HEK293 (cell line): ENCODE measurements around the gene SLC22A17.

Experiments
- CTCF ChIA-PET: fragments of 350-600 bp; formaldehyde crosslinking; extraction: SDS; loops from one replicate; lab custom pipeline; 2021; ENCODE audit warnings: antibody characterized with exemption; lab: Yijun Ruan, JAX
- POLR2A ChIA-PET: fragments of 300-600 bp; formaldehyde crosslinking; extraction: SDS; loops from one replicate; lab custom pipeline; 2020; ENCODE audit warnings: antibody characterized with exemption, inconsistent platforms; lab: Yijun Ruan, JAX
- H3K27ac ChIP-seq: fragments of 200-500 bp; sonication (Bioruptor generic); 2 replicates; pipeline ENCODE4 v1.5.1; 2014; ENCODE audit warnings: low read depth, low read length, control low read depth, inconsistent platforms; ENCODE audit errors: extremely low read depth
- H3K36me3 ChIP-seq, 2 experiments: fragments of 200-500 bp in 1 of 2; sonication (Bioruptor generic) in 1 of 2; 1 replicate in 1 of 2; 2 replicates in 1 of 2; pipeline ENCODE4 v1.5.1; 2014 to 2017; ENCODE audit warnings: inconsistent platforms in 2 of 2, low read length in 2 of 2; ENCODE audit not compliant: control insufficient read depth in 2 of 2, insufficient read depth in 1 of 2
- H3K4me1 ChIP-seq: fragments of 200-500 bp; sonication (Bioruptor generic); 2 replicates; pipeline ENCODE4 v1.5.1; 2014; ENCODE audit warnings: mild to moderate bottlenecking, low read length, inconsistent platforms; ENCODE audit not compliant: control insufficient read depth, insufficient read depth
- H3K4me3 ChIP-seq: 2 replicates; pipeline ENCODE4 v1.5.1; 2011; ENCODE audit warnings: low read depth, mild to moderate bottlenecking, control low read depth, low read length, moderate library complexity
- H3K9me3 ChIP-seq: fragments of 200-500 bp; sonication (Bioruptor generic); 2 replicates; pipeline ENCODE4 v1.5.1; 2014; ENCODE audit warnings: low read depth, low read length, inconsistent platforms; ENCODE audit not compliant: control insufficient read depth, insufficient read depth
- BCL11B ChIP-seq: fragments of 450-650 bp; formaldehyde crosslinking; IDR thresholded peaks from 2 replicates; pipeline ENCODE4 v1.5.1; 2016; ENCODE audit warnings: low read depth, missing biosample characterization, missing genetic modification characterization
- GLI4 ChIP-seq: fragments of 450-650 bp; formaldehyde crosslinking; IDR thresholded peaks from 2 replicates; pipeline ENCODE4 v1.5.1; 2016; ENCODE audit warnings: missing biosample characterization, missing genetic modification characterization
- GLIS2 ChIP-seq: fragments of 450-650 bp; formaldehyde crosslinking; IDR thresholded peaks from 2 replicates; pipeline ENCODE4 v1.5.1; 2016; ENCODE audit warnings: missing biosample characterization, missing genetic modification characterization
- OSR2 ChIP-seq: fragments of 450-650 bp; formaldehyde crosslinking; IDR thresholded peaks from 2 replicates; pipeline ENCODE4 v1.5.1; 2016; ENCODE audit warnings: missing biosample characterization, missing genetic modification characterization
- REPIN1 ChIP-seq: fragments of 450-650 bp; formaldehyde crosslinking; IDR thresholded peaks from 2 replicates; pipeline ENCODE4 v1.5.1; 2017; ENCODE audit warnings: missing biosample characterization, missing genetic modification characterization, low read depth
- ZBTB17 ChIP-seq: fragments of 450-650 bp; formaldehyde crosslinking; IDR thresholded peaks from 2 replicates; pipeline ENCODE4 v1.5.1; 2016; ENCODE audit warnings: missing biosample characterization, missing genetic modification characterization
- ZIC2 ChIP-seq: fragments of 450-650 bp; formaldehyde crosslinking; IDR thresholded peaks from 2 replicates; pipeline ENCODE4 v1.5.1; 2016; ENCODE audit warnings: missing biosample characterization, missing genetic modification characterization
- ZNF132 ChIP-seq: fragments of 450-650 bp; formaldehyde crosslinking; IDR thresholded peaks from 2 replicates; pipeline ENCODE4 v1.5.1; 2017; ENCODE audit warnings: missing biosample characterization, missing genetic modification characterization, borderline replicate concordance
- ZNF146 ChIP-seq: fragments of 450-650 bp; formaldehyde crosslinking; IDR thresholded peaks from 2 replicates; pipeline ENCODE4 v1.5.1; 2016; ENCODE audit warnings: missing biosample characterization, missing genetic modification characterization
- ZNF202 ChIP-seq: fragments of 450-650 bp; formaldehyde crosslinking; IDR thresholded peaks from 2 replicates; pipeline ENCODE4 v1.5.1; 2016; ENCODE audit warnings: missing biosample characterization, missing genetic modification characterization, borderline replicate concordance
- ZNF221 ChIP-seq: fragments of 450-650 bp; formaldehyde crosslinking; IDR thresholded peaks from 2 replicates; pipeline ENCODE4 v1.5.1; 2017; ENCODE audit warnings: missing biosample characterization, missing genetic modification characterization, borderline replicate concordance
- ZNF239 ChIP-seq: fragments of 450-650 bp; formaldehyde crosslinking; IDR thresholded peaks from 2 replicates; pipeline ENCODE4 v1.5.1; 2016; ENCODE audit warnings: missing biosample characterization, missing genetic modification characterization
- ZNF266 ChIP-seq: fragments of 450-650 bp; formaldehyde crosslinking; IDR thresholded peaks from 2 replicates; pipeline ENCODE4 v1.5.1; 2016; ENCODE audit warnings: missing biosample characterization, missing genetic modification characterization, low read depth
- ZNF274 ChIP-seq, 2 experiments: fragments of 200-500 bp in 1 of 2; fragments of 450-650 bp in 1 of 2; sonication (Bioruptor generic) in 1 of 2; formaldehyde crosslinking in 1 of 2; IDR thresholded peaks; 2 replicates each; pipeline versions ENCODE4 v1.5.1 to v1.6.1; 2014 to 2016; ENCODE audit warnings: borderline replicate concordance in 1 of 2, inconsistent platforms in 1 of 2, low read length in 1 of 2, missing biosample characterization in 1 of 2, missing genetic modification characterization in 1 of 2
- ZNF302 ChIP-seq: fragments of 450-650 bp; formaldehyde crosslinking; IDR thresholded peaks from 2 replicates; pipeline ENCODE4 v1.5.1; 2016; ENCODE audit warnings: missing biosample characterization, missing genetic modification characterization, low read depth
- ZNF324 ChIP-seq: fragments of 450-650 bp; formaldehyde crosslinking; IDR thresholded peaks from 2 replicates; pipeline ENCODE4 v1.5.1; 2016; ENCODE audit warnings: missing biosample characterization, missing genetic modification characterization
- ZNF341 ChIP-seq: fragments of 450-650 bp; formaldehyde crosslinking; IDR thresholded peaks from 2 replicates; pipeline ENCODE4; 2016; ENCODE audit warnings: low read depth, missing biosample characterization, missing genetic modification characterization
- ZNF433 ChIP-seq: fragments of 450-650 bp; formaldehyde crosslinking; IDR thresholded peaks from 2 replicates; pipeline ENCODE4 v1.5.1; 2016; ENCODE audit warnings: missing biosample characterization, missing genetic modification characterization, low read depth
- ZNF544 ChIP-seq: fragments of 450-650 bp; formaldehyde crosslinking; IDR thresholded peaks from 2 replicates; pipeline ENCODE4 v1.5.0; 2017; ENCODE audit warnings: missing biosample characterization, missing genetic modification characterization
- ZNF548 ChIP-seq: fragments of 450-650 bp; formaldehyde crosslinking; IDR thresholded peaks from 2 replicates; pipeline ENCODE4 v1.5.1; 2016; ENCODE audit warnings: missing biosample characterization, missing genetic modification characterization
- ZNF621 ChIP-seq: fragments of 450-650 bp; formaldehyde crosslinking; IDR thresholded peaks from 2 replicates; pipeline ENCODE4 v1.5.1; 2017; ENCODE audit warnings: missing biosample characterization, missing genetic modification characterization
- ZNF654 ChIP-seq: fragments of 450-650 bp; formaldehyde crosslinking; IDR thresholded peaks from 2 replicates; pipeline ENCODE4 v1.5.1; 2016; ENCODE audit warnings: low read depth, missing biosample characterization, missing genetic modification characterization
- ZNF677 ChIP-seq: fragments of 450-650 bp; IDR thresholded peaks from 2 replicates; pipeline ENCODE4 v1.5.0; 2018; ENCODE audit warnings: missing biosample characterization, mild to moderate bottlenecking, missing genetic modification characterization, moderate library complexity
- ZNF792 ChIP-seq: fragments of 450-650 bp; formaldehyde crosslinking; IDR thresholded peaks from 2 replicates; pipeline ENCODE4 v1.5.1; 2016; ENCODE audit warnings: missing biosample characterization, missing genetic modification characterization
- ZNF830 ChIP-seq: fragments of 450-650 bp; IDR thresholded peaks from 2 replicates; pipeline ENCODE4 v1.5.0; 2018; ENCODE audit warnings: missing biosample characterization, missing genetic modification characterization, low read depth, mild to moderate bottlenecking, moderate library complexity
- ZSCAN23 ChIP-seq: fragments of 450-650 bp; formaldehyde crosslinking; IDR thresholded peaks from 2 replicates; pipeline ENCODE4 v1.5.1; 2016; ENCODE audit warnings: missing biosample characterization, missing genetic modification characterization
- ZSCAN30 ChIP-seq: fragments of 450-650 bp; IDR thresholded peaks from 2 replicates; pipeline ENCODE4 v1.5.1; 2018; ENCODE audit warnings: missing biosample characterization, mild to moderate bottlenecking, missing genetic modification characterization, moderate library complexity
- TF ChIP-seq, protein P1 (sequence below): fragments of 450-650 bp; formaldehyde crosslinking; IDR thresholded peaks from 2 replicates; pipeline ENCODE4 v1.5.1; 2017; ENCODE audit warnings: missing biosample characterization, missing genetic modification characterization
- TF ChIP-seq, protein P2 (sequence below): fragments of 450-650 bp; formaldehyde crosslinking; IDR thresholded peaks from 2 replicates; pipeline ENCODE4 v1.5.0; 2017; ENCODE audit warnings: missing biosample characterization, missing genetic modification characterization, borderline replicate concordance

The SLC22A17 gene

DNA sequence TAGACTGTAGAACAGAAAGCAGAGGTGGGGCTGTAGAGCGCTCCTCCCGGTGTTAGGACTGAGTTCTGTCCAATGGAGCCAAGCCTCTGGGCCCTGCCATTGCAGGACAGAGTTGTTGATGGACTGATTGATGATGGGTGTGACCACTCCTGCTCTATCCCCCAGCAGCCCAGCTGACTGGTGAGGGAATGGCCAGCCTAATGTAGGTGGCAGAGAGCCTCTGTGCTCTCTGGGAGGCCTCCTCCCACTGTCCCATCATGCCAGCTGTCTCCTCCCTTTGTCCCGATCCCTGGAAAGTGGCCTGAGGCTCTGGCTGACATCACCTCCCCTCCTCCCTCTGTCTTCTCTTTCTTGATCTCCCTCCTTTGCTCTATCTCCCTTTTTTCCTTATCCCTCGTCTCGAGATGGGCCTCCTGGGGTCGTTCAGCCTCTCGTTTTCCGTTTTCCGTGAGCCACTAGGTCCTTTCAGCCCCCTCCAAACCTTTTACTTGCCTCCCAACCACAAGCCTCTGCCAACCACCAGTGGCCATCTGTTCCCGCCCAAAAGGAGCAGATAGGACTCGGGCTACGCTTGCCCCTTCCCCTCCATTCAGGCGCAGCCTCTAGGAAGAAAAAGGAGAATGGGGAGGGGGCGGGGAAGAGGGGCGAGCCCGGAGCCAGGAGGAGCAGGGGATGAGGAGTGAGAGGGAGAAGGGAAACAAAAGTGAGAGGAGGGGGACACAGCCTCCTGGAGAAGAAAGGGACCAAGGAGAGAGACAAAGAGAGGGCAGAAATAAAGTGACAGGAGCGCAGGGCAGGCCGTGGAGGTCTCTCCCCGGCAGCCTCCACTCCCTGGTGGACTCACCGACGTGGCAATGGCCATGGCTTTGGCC lies 11.7 kb upstream of the SLC22A17 start:
- TF ChIP-seq ZNF302 (no peak), ZNF274 (IDR thresholded peaks at IDR 0.05; ENCODE audit: low read length) (no peak), ZNF274 (tag by site-specific recombination; IDR thresholded peaks at IDR 0.05; ENCODE audit: borderline replicate concordance) (no peak), ZNF146 (tag by site-specific recombination) (no peak), OSR2 (tag by site-specific recombination) (no peak), ZBTB17 (tag by site-specific recombination) (no peak), ZSCAN23 (tag by site-specific recombination) (no peak), REPIN1 (tag by site-specific recombination) (no peak), ZNF621 (no peak), ZNF221 (tag by site-specific recombination) (no peak), ZNF202 (tag by site-specific recombination) (no peak), ZNF677 (no peak), ZNF544 (tag by site-specific recombination) (no peak), ZNF324 (tag by site-specific recombination) (no peak), BCL11B (no peak), ZNF548 (no peak), GLI4 (no peak), ZNF239 (tag by site-specific recombination) (no peak)
- TF ChIP-seq, all 188 proteins: peak for 0
- Histone ChIP-seq H3K36me3 (no peaks in the 10 kb centered on the region), H3K4me3 (no peak overlapping the region), H3K4me1 (no peaks in the 10 kb centered on the region), H3K9me3 (no peaks in the 10 kb centered on the region), H3K27ac (no peak overlapping the region)
- ChIA-PET CTCF (interaction anchor here (0.7 to 2.2 kb wide), 2 partner anchors 16 to 72 kb away, joined by 3 to 10 read pairs; no protein-coding TSS in a partner anchor), POLR2A (no interaction called here)

DNA sequence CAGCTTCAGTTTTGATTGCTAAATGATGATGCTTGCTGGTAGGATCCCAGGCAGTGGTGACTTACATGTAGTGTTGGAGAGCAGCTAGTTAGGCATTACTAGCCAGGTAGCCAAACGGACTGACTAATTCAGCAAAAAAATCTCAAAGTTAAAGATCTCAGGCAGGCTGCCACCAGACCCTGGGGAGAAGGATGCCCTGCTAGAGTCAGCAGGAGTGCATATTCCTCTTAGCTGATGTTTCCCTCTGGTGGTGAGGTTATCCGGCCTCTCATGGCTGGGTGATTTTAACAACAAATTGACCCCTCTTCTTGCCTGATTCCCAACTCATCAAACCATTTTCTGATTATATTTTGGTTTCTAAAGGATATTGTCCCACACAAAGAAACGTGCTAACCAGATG lies 9.5 kb upstream of the SLC22A17 start:
- no peaks in the 10 kb centered on the region for H3K36me3 ChIP-seq
- H3K27ac ChIP-seq, result no peak overlapping the region
- no peak for TF ChIP-seq ZNF341 (tag by site-specific recombination)
- TF ChIP-seq ZNF654 (tag by site-specific recombination), result peak; percentile 8; the same call in 1 of the 2 replicates
- ChIA-PET POLR2A (no interaction called here), CTCF (interaction anchor here (0.6 to 2.2 kb wide), 6 partner anchors 9 to 225 kb away, joined by 3 to 10 read pairs (median 4); partner anchors contain the start of gene SLC22A17)
- no peak overlapping the region for H3K4me3 ChIP-seq
- no peaks in the 10 kb centered on the region for H3K4me1 ChIP-seq
- no peaks in the 10 kb centered on the region for H3K9me3 ChIP-seq

DNA sequence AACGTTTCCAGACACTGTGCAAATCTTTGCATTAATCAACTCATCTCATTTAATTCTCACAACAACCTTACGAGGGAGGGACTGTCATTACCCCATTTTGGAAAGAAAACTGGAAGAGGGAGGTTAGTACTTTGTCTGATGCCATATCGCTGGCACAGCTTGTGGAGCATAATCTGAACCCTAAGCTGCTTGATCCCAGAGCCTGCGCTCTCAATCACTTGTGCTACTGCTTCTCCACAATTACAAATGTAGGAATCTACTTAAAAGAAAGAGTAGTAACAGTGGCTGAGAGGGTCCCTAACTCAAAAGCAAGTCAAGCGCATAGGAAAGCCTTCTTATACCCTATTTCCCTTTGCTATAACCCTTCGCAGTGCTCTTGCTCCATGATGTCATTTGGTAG lies 9.1 kb upstream of the SLC22A17 start:
- H3K9me3 ChIP-seq, result no peaks in the 10 kb centered on the region
- no peaks in the 10 kb centered on the region for H3K36me3 ChIP-seq
- POLR2A ChIA-PET, result no interaction called here
- CTCF ChIA-PET, result interaction anchor here (0.6 to 2.2 kb wide), 7 partner anchors 9 to 224 kb away, joined by 3 to 10 read pairs (median 5); partner anchors contain the start of gene SLC22A17
- no peak overlapping the region for H3K4me3 ChIP-seq
- H3K4me1 ChIP-seq, result no peaks in the 10 kb centered on the region
- H3K27ac ChIP-seq, result no peak overlapping the region
- TF ChIP-seq, protein P1, sequence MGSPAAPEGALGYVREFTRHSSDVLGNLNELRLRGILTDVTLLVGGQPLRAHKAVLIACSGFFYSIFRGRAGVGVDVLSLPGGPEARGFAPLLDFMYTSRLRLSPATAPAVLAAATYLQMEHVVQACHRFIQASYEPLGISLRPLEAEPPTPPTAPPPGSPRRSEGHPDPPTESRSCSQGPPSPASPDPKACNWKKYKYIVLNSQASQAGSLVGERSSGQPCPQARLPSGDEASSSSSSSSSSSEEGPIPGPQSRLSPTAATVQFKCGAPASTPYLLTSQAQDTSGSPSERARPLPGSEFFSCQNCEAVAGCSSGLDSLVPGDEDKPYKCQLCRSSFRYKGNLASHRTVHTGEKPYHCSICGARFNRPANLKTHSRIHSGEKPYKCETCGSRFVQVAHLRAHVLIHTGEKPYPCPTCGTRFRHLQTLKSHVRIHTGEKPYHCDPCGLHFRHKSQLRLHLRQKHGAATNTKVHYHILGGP (tag by site-specific recombination), result no peak
- no peak for TF ChIP-seq ZNF830 (tag by site-specific recombination)
- TF ChIP-seq ZNF792, result no peak
- no peak for TF ChIP-seq ZNF433 (tag by site-specific recombination)
- no peak for TF ChIP-seq REPIN1 (tag by site-specific recombination)
- TF ChIP-seq ZNF266 (tag by site-specific recombination), result no peak
- no peak for TF ChIP-seq ZIC2 (tag by site-specific recombination)
- TF ChIP-seq, protein P2, sequence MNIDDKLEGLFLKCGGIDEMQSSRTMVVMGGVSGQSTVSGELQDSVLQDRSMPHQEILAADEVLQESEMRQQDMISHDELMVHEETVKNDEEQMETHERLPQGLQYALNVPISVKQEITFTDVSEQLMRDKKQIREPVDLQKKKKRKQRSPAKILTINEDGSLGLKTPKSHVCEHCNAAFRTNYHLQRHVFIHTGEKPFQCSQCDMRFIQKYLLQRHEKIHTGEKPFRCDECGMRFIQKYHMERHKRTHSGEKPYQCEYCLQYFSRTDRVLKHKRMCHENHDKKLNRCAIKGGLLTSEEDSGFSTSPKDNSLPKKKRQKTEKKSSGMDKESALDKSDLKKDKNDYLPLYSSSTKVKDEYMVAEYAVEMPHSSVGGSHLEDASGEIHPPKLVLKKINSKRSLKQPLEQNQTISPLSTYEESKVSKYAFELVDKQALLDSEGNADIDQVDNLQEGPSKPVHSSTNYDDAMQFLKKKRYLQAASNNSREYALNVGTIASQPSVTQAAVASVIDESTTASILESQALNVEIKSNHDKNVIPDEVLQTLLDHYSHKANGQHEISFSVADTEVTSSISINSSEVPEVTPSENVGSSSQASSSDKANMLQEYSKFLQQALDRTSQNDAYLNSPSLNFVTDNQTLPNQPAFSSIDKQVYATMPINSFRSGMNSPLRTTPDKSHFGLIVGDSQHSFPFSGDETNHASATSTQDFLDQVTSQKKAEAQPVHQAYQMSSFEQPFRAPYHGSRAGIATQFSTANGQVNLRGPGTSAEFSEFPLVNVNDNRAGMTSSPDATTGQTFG, result no peak
- no peak for TF ChIP-seq GLIS2
- TF ChIP-seq ZSCAN30 (tag by site-specific recombination), result no peak
- TF ChIP-seq ZNF132 (tag by site-specific recombination), result no peak
